SK-N-SH (cell line): ENCODE data around the gene BRDT.

ENCODE experiments used
- CTCF ChIP-seq: fragments of 200-600 bp; sonication (generic); IDR thresholded peaks from 2 replicates; pipeline ENCODE4 v1.6.1; 2017; ENCODE audit warnings: antibody characterized with exemption, mild to moderate bottlenecking, moderate library complexity
- ELF1 ChIP-seq: IDR thresholded peaks from 2 replicates; pipeline ENCODE4 v1.4.0; 2012
- EP300 ChIP-seq, 2 experiments: IDR thresholded peaks; 2 replicates each; pipeline versions ENCODE4 v1.4.0 to v1.6.1; 2012; ENCODE audit warnings: borderline replicate concordance in 1 of 2, low read depth in 1 of 2, low read length in 1 of 2
- FOXJ3 ChIP-seq: sonication (generic); formaldehyde crosslinking; IDR thresholded peaks from 2 replicates; pipeline ENCODE4 v1.5.1; 2020; ENCODE audit warnings: mild to moderate bottlenecking, missing genetic modification reagents
- FOXM1 ChIP-seq: IDR thresholded peaks from 2 replicates; pipeline ENCODE4 v1.4.0; 2012; ENCODE audit warnings: low read depth, mild to moderate bottlenecking
- GABPA ChIP-seq: IDR thresholded peaks from 2 replicates; pipeline ENCODE4 v1.4.0; 2012; ENCODE audit warnings: low read depth, mild to moderate bottlenecking
- POLR2AphosphoS5 ChIP-seq: IDR thresholded peaks from 2 replicates; pipeline ENCODE4 v1.6.1; 2012; ENCODE audit warnings: low read depth, low read length
- RAD21 ChIP-seq: IDR thresholded peaks from 2 replicates; pipeline ENCODE4 v1.6.1; 2012; ENCODE audit warnings: mild to moderate bottlenecking, low read length
- RCOR1 ChIP-seq: fragments of 150-350 bp; IDR thresholded peaks from 2 replicates; pipeline ENCODE4 v1.6.1; 2017; ENCODE audit warnings: antibody characterized with exemption, low read length
- SIN3A ChIP-seq: IDR thresholded peaks from 2 replicates; pipeline ENCODE4 v1.6.1; 2012; ENCODE audit warnings: low read depth, mild to moderate bottlenecking, low read length, moderate library complexity, borderline replicate concordance
- TAF1 ChIP-seq: IDR thresholded peaks from 2 replicates; pipeline ENCODE4 v1.6.1; 2012; ENCODE audit warnings: low read depth, mild to moderate bottlenecking, low read length, moderate library complexity, borderline replicate concordance
- USF2 ChIP-seq: fragments of 150-350 bp; IDR thresholded peaks from 2 replicates; pipeline ENCODE4 v1.6.1; 2017; ENCODE audit warnings: antibody characterized with exemption, low read length, low read depth, borderline replicate concordance

- no peak for TF ChIP-seq TAF1
- TF ChIP-seq CTCF: no peak
- no peak for TF ChIP-seq RAD21
- no peak for TF ChIP-seq ELF1
- no peak for TF ChIP-seq RCOR1
- no peak for TF ChIP-seq EP300 (IDR thresholded peaks at IDR 0.05; ENCODE audit: borderline replicate concordance in 1 of 2, low read depth in 1 of 2, low read length in 1 of 2)
- TF ChIP-seq FOXJ3 (CRISPR knock-in tag): no peak
- TF ChIP-seq SIN3A: no peak
- no peak for TF ChIP-seq USF2
- no peak for TF ChIP-seq GABPA
- TF ChIP-seq POLR2AphosphoS5: no peak
- TF ChIP-seq FOXM1: no peak
Measured at GRCh38 chr1:91924146-91924545, 25.1 kb upstream of the BRDT start.
